SK-N-SH treated with all-trans-retinoic acid at 6 μM for 48 hours (cell line): ENCODE measurements around the gene NBEA.

ENCODE experiments used
- CREB5 ChIP-seq: fragments of 250-450 bp; sonication (Bioruptor Pico); IDR thresholded peaks from 2 replicates; pipeline ENCODE4 v1.5.1; 2020; ENCODE audit warnings: low read depth, mild to moderate bottlenecking, moderate library complexity
- GLIS3 ChIP-seq: fragments of 250-450 bp; sonication (Bioruptor Pico); IDR thresholded peaks from 2 replicates; pipeline ENCODE4 v1.5.0; 2020; ENCODE audit warnings: mild to moderate bottlenecking, moderate library complexity
- TSHZ2 ChIP-seq: fragments of 250-450 bp; sonication (Bioruptor Pico); IDR thresholded peaks from 2 replicates; pipeline ENCODE4 v1.5.0; 2020; ENCODE audit warnings: mild to moderate bottlenecking, moderate library complexity
- ZFP30 ChIP-seq: fragments of 450-650 bp; formaldehyde crosslinking; IDR thresholded peaks from 2 replicates; pipeline ENCODE4 v1.5.0; 2022; ENCODE audit warnings: mild to moderate bottlenecking, moderate library complexity
- ZNF70 ChIP-seq: fragments of 450-650 bp; formaldehyde crosslinking; IDR thresholded peaks from 2 replicates; pipeline ENCODE4 v1.5.0; 2020; ENCODE audit warnings: mild to moderate bottlenecking, moderate library complexity

GRCh38 chr13:35345992-35346391, 403.9 kb downstream of the NBEA start:
- TF ChIP-seq GLIS3 (CRISPR knock-in tag) = no peak
- TF ChIP-seq TSHZ2 (CRISPR knock-in tag) = peak; percentile 69; the same call in 1 of the 2 replicates
- TF ChIP-seq ZFP30 = no peak
- no peak for TF ChIP-seq ZNF70
- TF ChIP-seq CREB5 = no peak
